ENCODE measurements around the gene SLC50A1.
"Not testable (repeated sequence)": the region's sequence is repeated elsewhere in the genome, so short reads cannot be mapped to it uniquely, and the experiment has no call there.

DNA sequence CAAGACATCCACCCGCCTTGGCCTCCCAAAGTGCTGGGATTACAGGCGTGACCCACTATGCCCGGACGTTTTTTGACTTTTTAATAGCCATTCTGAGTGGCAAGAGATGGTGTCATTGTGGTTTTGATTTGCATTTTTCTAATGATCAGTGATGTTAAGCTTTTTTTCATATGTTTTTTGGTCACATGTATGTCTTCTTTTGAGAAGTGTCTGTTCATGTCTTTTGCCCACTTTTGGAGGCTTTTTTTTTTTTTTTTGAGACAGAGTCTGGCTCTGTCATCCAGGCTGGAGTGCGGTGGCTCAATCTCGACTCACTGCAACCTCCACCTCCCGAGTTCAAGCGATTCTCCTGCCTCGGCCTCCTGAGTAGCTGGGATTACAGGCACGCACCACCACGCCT is 29.0 kb downstream of the SLC50A1 start:
- not testable (repeated sequence) for TF ChIP-seq CTCF (IDR thresholded peaks at IDR 0.05 in 8 of 11, conservative IDR thresholded peaks at IDR 0.05 in 3 of 11); POLR2AphosphoS5 (IDR thresholded peaks at IDR 0.05)
